WTC11 (cell line): ENCODE data around the gene SMARCB1. TPM values are rescaled to one million over a fixed set of nuclear protein-coding genes. Genes with fewer than 3 reads are reported as not detected.
A peak's percentile ranks its signal among the peaks of the same experiment; 100 is the strongest.

Experiments
- ATAC-seq: fragments of 200-7000 bp; cut with Tn5 transposase; 2 replicates; pipeline ENCODE4 v1.10.0; 2021; ENCODE audit warnings: mild to moderate bottlenecking, moderate library complexity
- CTCF ChIA-PET: fragments of 300-600 bp; sonication (Branson Sonifier 250); formaldehyde crosslinking; loops from one replicate; lab custom pipeline; 2021; ENCODE audit warnings: antibody characterized with exemption; lab: Charles Lee
- POLR2A ChIA-PET: fragments of 350-600 bp; sonication (Branson Sonifier 250); formaldehyde crosslinking; loops from one replicate; lab custom pipeline; 2021; ENCODE audit warnings: antibody characterized with exemption; lab: Charles Lee
- DNase-seq: peaks from one replicate; pipeline ENCODE4 v3.0.0; 2021; ENCODE audit warnings: low spot score
- H3K27ac Mint-ChIP-seq: 2 replicates; pipeline ENCODE4 v1.8.0; 2021; ENCODE audit warnings: mixed read lengths
- H3K27me3 Mint-ChIP-seq: 2 replicates; pipeline ENCODE4 v1.8.0; 2021; ENCODE audit warnings: low read depth, mild to moderate bottlenecking, moderate library complexity, mixed read lengths
- H3K36me3 Mint-ChIP-seq: 2 replicates; pipeline ENCODE4 v1.8.0; 2021; ENCODE audit warnings: mixed read lengths
- H3K4me1 Mint-ChIP-seq: 2 replicates; pipeline ENCODE4 v1.8.0; 2022; ENCODE audit warnings: mixed read lengths
- H3K4me3 Mint-ChIP-seq: 2 replicates; pipeline ENCODE4 v1.8.0; 2021; ENCODE audit warnings: mild to moderate bottlenecking, moderate library complexity, mixed read lengths
- H3K9me3 Mint-ChIP-seq: 2 replicates; pipeline ENCODE4 v1.8.0; 2021; ENCODE audit warnings: mixed read lengths
- FOXP1 ChIP-seq: sonication (generic); formaldehyde crosslinking; IDR thresholded peaks from 2 replicates; pipeline ENCODE4 v1.8.0; 2022; ENCODE audit warnings: missing genetic modification reagents, mild to moderate bottlenecking, moderate library complexity, borderline replicate concordance
- GTF2I ChIP-seq: fragments of 250-450 bp; sonication (Bioruptor Pico); conservative IDR thresholded peaks from 2 replicates; pipeline ENCODE4 v1.4.0; 2021; ENCODE audit warnings: mild to moderate bottlenecking
- KAT7 ChIP-seq: sonication (generic); formaldehyde crosslinking; IDR thresholded peaks from 2 replicates; pipeline ENCODE4 v1.8.1; 2023; ENCODE audit warnings: missing genetic modification reagents, mild to moderate bottlenecking, borderline replicate concordance
- RORB ChIP-seq: fragments of 250-450 bp; sonication (Bioruptor Pico); IDR thresholded peaks from 2 replicates; pipeline ENCODE4 v1.9.0; 2021; ENCODE audit warnings: mild to moderate bottlenecking
- SMAD4 ChIP-seq: sonication (generic); formaldehyde crosslinking; IDR thresholded peaks from 2 replicates; pipeline ENCODE4 v1.8.0; 2022; ENCODE audit warnings: mild to moderate bottlenecking, missing genetic modification reagents
- SOX15 ChIP-seq: fragments of 250-450 bp; sonication (Bioruptor Pico); IDR thresholded peaks from 2 replicates; pipeline ENCODE4 v1.9.0; 2021; ENCODE audit warnings: mild to moderate bottlenecking
- ZNF232 ChIP-seq: sonication (generic); formaldehyde crosslinking; IDR thresholded peaks from 2 replicates; pipeline ENCODE4 v1.8.0; 2022; ENCODE audit warnings: mild to moderate bottlenecking, missing genetic modification reagents
- ZNF416 ChIP-seq: fragments of 250-450 bp; sonication (Bioruptor Pico); IDR thresholded peaks from 2 replicates; pipeline ENCODE4 v1.9.0; 2021; ENCODE audit warnings: mild to moderate bottlenecking, inconsistent platforms
- total RNA-seq: library from RNA; stranded (reverse); gene quantifications from 3 replicates; pipeline ENCODE4 v1.2.3, GENCODE V29; 2021
- TF ChIP-seq, protein P1 (sequence below): fragments of 250-450 bp; sonication (Bioruptor Pico); IDR thresholded peaks from 2 replicates; pipeline ENCODE4 v1.9.0; 2021; ENCODE audit warnings: mild to moderate bottlenecking, borderline replicate concordance
- TF ChIP-seq, protein P2 (sequence below): sonication (generic); formaldehyde crosslinking; IDR thresholded peaks from 2 replicates; pipeline ENCODE4 v1.8.0; 2023; ENCODE audit warnings: mild to moderate bottlenecking, missing genetic modification reagents
- TF ChIP-seq, protein P3 (sequence below): fragments of 250-450 bp; sonication (Bioruptor Pico); IDR thresholded peaks from 2 replicates; pipeline ENCODE4 v1.9.0; 2021; ENCODE audit warnings: mild to moderate bottlenecking

SMARCB1 gene
- total RNA-seq, 1 experiment from 2014 or later = 135 TPM

DNA sequence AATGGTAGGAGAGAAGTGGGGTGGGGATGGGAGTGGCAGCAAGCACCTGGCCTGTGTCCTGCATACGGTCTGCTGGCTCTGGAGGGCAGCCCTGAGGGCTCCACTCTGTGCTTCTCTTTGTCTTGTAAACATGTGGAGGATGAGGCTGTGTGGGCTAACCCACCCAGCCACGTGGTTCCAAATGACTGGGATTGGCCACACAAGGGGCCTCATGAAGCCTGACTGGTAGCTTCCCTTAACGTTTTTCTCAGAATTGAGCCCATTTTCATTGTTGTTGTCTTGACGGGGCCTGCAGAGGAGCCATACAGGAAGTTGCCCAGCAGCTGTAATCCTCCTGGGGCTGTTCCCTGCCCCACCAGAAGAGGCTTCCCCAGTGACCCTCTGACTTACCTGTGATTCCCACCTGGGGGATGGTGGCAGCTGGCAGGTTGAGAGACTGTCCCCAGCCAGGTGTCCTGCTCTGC lies 34.0 kb downstream of the SMARCB1 start:
- no peaks in the 10 kb centered on the region for H3K9me3 Mint-ChIP-seq
- H3K4me1 Mint-ChIP-seq = peaks cover 9% of the 10 kb centered on the region
- H3K27me3 Mint-ChIP-seq = no peaks in the 10 kb centered on the region; the same call in 1 of the 2 replicates
- ATAC-seq (peak; percentile 53), DNase-seq (no peak)
- no peak overlapping the region for H3K4me3 Mint-ChIP-seq
- H3K27ac Mint-ChIP-seq = 0 out of 2 replicates have a peak overlapping the region, but pooled peaks have one; percentile 40
- CTCF ChIA-PET = interaction anchor here (0.5 to 3.0 kb wide), 2 partner anchors 29 to 42 kb away, joined by 5 to 15 read pairs; no protein-coding TSS in a partner anchor
- H3K36me3 Mint-ChIP-seq = peaks cover 87% of the 10 kb centered on the region
- TF ChIP-seq ZNF232 (CRISPR knock-in tag) (no peak), FOXP1 (0 out of 2 replicates have a peak, but pooled peaks have one; percentile 37)
- TF ChIP-seq, all 79 proteins: peak for 1
- POLR2A ChIA-PET = interaction anchor here (0.7 to 0.8 kb wide), 3 partner anchors 21 to 73 kb away, joined by 3 read pairs; partner anchors contain the start of gene MIF

DNA sequence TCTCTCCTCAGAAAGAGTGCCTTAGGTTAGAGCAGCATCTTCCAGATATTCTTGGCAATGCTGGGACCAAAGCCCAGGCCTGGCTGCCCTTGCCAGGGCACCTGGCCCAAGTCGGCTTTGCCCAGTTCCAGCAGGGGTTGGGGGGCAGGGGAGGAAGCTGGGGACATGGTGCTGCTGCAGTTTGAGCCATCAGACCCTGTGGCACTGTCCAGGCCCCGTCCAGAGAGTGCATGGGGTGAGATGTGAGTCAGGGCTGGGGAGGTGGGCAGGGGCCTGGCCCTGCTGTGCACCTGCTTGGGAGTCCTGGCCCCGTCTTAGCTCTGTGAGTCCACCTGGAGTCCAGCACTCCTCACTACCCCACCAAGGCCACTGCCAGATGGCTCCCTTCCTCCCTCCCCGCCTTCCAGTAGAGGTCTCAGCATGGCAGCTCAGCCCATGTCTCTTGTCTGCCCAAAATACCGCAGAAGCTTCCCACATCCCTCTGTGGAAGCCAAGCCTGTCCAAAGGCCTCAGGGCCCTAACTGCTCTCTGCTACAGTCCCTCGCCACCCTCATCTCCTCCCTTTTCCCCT lies 35.4 kb downstream of the SMARCB1 start:
- Mint-ChIP-seq H3K27me3 (no peaks in the 10 kb centered on the region; the same call in 1 of the 2 replicates), H3K36me3 (peaks cover 83% of the 10 kb centered on the region), H3K4me1 (peaks cover 13% of the 10 kb centered on the region), H3K4me3 (no peak overlapping the region), H3K9me3 (no peaks in the 10 kb centered on the region), H3K27ac (peak overlapping the region; percentile 76)
- ChIA-PET POLR2A (interaction anchor here (0.7 kb wide), 1 partner anchor 145 kb away, joined by 3 read pairs; no protein-coding TSS in a partner anchor), CTCF (interaction anchor here (3.0 kb wide), 1 partner anchor 27 kb away, joined by 15 read pairs; no protein-coding TSS in a partner anchor)
- DNase-seq (no peak), ATAC-seq (no peak)
- TF ChIP-seq GTF2I (CRISPR knock-in tag) = no peak

DNA sequence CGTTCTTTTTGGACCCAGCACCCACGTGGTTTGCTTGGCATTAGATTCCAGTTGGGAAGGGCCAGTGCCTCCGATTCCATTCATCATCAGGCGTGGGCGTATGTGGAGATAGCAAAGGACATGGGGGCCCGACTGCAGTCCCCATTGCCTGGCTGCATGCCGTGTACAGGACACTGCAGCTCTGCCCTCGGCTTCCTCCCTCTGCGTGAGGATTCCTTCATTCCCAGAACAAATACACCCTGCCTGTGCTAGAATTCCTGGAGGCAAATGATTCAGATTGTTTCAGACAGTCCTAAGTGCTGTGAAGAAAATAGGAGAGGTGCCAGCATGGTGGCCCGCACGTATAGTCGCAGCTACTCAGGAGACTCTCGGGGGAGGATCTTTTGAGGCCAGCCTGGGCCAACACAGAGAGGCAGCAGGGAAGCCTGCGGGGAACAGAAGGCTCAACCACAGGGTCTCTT lies 36.6 kb downstream of the SMARCB1 start:
- no peak for ATAC-seq
- DNase-seq = no peak
- Mint-ChIP-seq H3K4me3 (no peak overlapping the region), H3K9me3 (no peaks in the 10 kb centered on the region), H3K36me3 (peaks cover 84% of the 10 kb centered on the region), H3K27me3 (no peaks in the 10 kb centered on the region; the same call in 1 of the 2 replicates), H3K27ac (peak overlapping the region; percentile 63), H3K4me1 (peaks cover 13% of the 10 kb centered on the region)
- POLR2A ChIA-PET = interaction anchor here (1.0 kb wide), 1 partner anchor 15 kb away, joined by 3 read pairs; the partner anchor contains the start of gene DERL3
- CTCF ChIA-PET = no interaction called here
- TF ChIP-seq, protein P1, sequence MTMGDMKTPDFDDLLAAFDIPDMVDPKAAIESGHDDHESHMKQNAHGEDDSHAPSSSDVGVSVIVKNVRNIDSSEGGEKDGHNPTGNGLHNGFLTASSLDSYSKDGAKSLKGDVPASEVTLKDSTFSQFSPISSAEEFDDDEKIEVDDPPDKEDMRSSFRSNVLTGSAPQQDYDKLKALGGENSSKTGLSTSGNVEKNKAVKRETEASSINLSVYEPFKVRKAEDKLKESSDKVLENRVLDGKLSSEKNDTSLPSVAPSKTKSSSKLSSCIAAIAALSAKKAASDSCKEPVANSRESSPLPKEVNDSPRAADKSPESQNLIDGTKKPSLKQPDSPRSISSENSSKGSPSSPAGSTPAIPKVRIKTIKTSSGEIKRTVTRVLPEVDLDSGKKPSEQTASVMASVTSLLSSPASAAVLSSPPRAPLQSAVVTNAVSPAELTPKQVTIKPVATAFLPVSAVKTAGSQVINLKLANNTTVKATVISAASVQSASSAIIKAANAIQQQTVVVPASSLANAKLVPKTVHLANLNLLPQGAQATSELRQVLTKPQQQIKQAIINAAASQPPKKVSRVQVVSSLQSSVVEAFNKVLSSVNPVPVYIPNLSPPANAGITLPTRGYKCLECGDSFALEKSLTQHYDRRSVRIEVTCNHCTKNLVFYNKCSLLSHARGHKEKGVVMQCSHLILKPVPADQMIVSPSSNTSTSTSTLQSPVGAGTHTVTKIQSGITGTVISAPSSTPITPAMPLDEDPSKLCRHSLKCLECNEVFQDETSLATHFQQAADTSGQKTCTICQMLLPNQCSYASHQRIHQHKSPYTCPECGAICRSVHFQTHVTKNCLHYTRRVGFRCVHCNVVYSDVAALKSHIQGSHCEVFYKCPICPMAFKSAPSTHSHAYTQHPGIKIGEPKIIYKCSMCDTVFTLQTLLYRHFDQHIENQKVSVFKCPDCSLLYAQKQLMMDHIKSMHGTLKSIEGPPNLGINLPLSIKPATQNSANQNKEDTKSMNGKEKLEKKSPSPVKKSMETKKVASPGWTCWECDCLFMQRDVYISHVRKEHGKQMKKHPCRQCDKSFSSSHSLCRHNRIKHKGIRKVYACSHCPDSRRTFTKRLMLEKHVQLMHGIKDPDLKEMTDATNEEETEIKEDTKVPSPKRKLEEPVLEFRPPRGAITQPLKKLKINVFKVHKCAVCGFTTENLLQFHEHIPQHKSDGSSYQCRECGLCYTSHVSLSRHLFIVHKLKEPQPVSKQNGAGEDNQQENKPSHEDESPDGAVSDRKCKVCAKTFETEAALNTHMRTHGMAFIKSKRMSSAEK (CRISPR knock-in tag) = no peak
- TF ChIP-seq SMAD4 (no peak), SOX15 (CRISPR knock-in tag) (no peak), KAT7 (CRISPR knock-in tag) (no peak), ZNF416 (CRISPR knock-in tag) (no peak), RORB (no peak)
- TF ChIP-seq, protein P2, sequence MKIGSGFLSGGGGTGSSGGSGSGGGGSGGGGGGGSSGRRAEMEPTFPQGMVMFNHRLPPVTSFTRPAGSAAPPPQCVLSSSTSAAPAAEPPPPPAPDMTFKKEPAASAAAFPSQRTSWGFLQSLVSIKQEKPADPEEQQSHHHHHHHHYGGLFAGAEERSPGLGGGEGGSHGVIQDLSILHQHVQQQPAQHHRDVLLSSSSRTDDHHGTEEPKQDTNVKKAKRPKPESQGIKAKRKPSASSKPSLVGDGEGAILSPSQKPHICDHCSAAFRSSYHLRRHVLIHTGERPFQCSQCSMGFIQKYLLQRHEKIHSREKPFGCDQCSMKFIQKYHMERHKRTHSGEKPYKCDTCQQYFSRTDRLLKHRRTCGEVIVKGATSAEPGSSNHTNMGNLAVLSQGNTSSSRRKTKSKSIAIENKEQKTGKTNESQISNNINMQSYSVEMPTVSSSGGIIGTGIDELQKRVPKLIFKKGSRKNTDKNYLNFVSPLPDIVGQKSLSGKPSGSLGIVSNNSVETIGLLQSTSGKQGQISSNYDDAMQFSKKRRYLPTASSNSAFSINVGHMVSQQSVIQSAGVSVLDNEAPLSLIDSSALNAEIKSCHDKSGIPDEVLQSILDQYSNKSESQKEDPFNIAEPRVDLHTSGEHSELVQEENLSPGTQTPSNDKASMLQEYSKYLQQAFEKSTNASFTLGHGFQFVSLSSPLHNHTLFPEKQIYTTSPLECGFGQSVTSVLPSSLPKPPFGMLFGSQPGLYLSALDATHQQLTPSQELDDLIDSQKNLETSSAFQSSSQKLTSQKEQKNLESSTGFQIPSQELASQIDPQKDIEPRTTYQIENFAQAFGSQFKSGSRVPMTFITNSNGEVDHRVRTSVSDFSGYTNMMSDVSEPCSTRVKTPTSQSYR (CRISPR knock-in tag) = no peak
- TF ChIP-seq, protein P3, sequence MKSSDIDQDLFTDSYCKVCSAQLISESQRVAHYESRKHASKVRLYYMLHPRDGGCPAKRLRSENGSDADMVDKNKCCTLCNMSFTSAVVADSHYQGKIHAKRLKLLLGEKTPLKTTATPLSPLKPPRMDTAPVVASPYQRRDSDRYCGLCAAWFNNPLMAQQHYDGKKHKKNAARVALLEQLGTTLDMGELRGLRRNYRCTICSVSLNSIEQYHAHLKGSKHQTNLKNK (CRISPR knock-in tag) = no peak
